Measurements from ENCODE around the gene CRTAC1. TPM values are rescaled to one million over a fixed set of nuclear protein-coding genes. Genes with fewer than 3 reads are reported as not detected.

CRTAC1 gene
- total and polyA plus RNA-seq, 2 experiments from 2014 or later = 0.47 to 1.2 TPM

GRCh38 chr10:97926055-97926454 is 104.4 kb downstream of the CRTAC1 start:
- no peak overlapping the region for H3K4me3 ChIP-seq
- no peaks in the 10 kb centered on the region for H3F3A ChIP-seq (replicated peaks; ENCODE audit: low read depth)
- ATAC-seq (no peak), DNase-seq (ENCODE audit: low spot score) (no peak)
- H3K36me3 Mint-ChIP-seq (ENCODE audit: low read depth) = no peaks in the 10 kb centered on the region; the same call in 2 of the 3 replicates
- H3K27ac Mint-ChIP-seq = no peak overlapping the region
- H3K4me3 Mint-ChIP-seq = no peak overlapping the region
- peaks cover 2% of the 10 kb centered on the region; the same call in 2 of the 3 replicates for H3K9me3 Mint-ChIP-seq
- H4K20me1 ChIP-seq (replicated peaks; ENCODE audit: insufficient read depth) = no peaks in the 10 kb centered on the region
- no peaks in the 10 kb centered on the region for H3K27me3 ChIP-seq (ENCODE audit: insufficient read depth)
- H3K79me2 ChIP-seq (replicated peaks; ENCODE audit: insufficient read depth) = no peaks in the 10 kb centered on the region
- no peak for TF ChIP-seq ZNF114 (CRISPR knock-in tag; IDR thresholded peaks at IDR 0.05)
- no peak for TF ChIP-seq JUNB (IDR thresholded peaks at IDR 0.05; ENCODE audit: unreplicated experiment)
- TF ChIP-seq, protein P1, sequence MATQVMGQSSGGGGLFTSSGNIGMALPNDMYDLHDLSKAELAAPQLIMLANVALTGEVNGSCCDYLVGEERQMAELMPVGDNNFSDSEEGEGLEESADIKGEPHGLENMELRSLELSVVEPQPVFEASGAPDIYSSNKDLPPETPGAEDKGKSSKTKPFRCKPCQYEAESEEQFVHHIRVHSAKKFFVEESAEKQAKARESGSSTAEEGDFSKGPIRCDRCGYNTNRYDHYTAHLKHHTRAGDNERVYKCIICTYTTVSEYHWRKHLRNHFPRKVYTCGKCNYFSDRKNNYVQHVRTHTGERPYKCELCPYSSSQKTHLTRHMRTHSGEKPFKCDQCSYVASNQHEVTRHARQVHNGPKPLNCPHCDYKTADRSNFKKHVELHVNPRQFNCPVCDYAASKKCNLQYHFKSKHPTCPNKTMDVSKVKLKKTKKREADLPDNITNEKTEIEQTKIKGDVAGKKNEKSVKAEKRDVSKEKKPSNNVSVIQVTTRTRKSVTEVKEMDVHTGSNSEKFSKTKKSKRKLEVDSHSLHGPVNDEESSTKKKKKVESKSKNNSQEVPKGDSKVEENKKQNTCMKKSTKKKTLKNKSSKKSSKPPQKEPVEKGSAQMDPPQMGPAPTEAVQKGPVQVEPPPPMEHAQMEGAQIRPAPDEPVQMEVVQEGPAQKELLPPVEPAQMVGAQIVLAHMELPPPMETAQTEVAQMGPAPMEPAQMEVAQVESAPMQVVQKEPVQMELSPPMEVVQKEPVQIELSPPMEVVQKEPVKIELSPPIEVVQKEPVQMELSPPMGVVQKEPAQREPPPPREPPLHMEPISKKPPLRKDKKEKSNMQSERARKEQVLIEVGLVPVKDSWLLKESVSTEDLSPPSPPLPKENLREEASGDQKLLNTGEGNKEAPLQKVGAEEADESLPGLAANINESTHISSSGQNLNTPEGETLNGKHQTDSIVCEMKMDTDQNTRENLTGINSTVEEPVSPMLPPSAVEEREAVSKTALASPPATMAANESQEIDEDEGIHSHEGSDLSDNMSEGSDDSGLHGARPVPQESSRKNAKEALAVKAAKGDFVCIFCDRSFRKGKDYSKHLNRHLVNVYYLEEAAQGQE (IDR thresholded peaks at IDR 0.05; ENCODE audit: unreplicated experiment) = no peak
- no peak for TF ChIP-seq CREB1 (CRISPR knock-in tag; IDR thresholded peaks at IDR 0.05; ENCODE audit: low read depth)
- H3K27me3 Mint-ChIP-seq (ENCODE audit: insufficient read depth, low read depth, poor library complexity) = peaks cover 6% of the 10 kb centered on the region
- H3K4me2 ChIP-seq = no peak overlapping the region
- no peak overlapping the region for H3K27ac ChIP-seq (ENCODE audit: low read depth)
- H3K4me1 Mint-ChIP-seq = no peaks in the 10 kb centered on the region
- H3K36me3 ChIP-seq (ENCODE audit: insufficient read depth) = no peaks in the 10 kb centered on the region
- H3K9me2 ChIP-seq (ENCODE audit: insufficient read depth) = no peaks in the 10 kb centered on the region
- no peak overlapping the region for H2AFZ ChIP-seq
- H3K4me1 ChIP-seq (ENCODE audit: insufficient read depth) = no peaks in the 10 kb centered on the region

- no peak overlapping the region for H3K27ac ChIP-seq (ENCODE audit: low read depth)
- H3K79me2 ChIP-seq (replicated peaks; ENCODE audit: insufficient read depth) = no peaks in the 10 kb centered on the region
- ATAC-seq (no peak), DNase-seq (ENCODE audit: low spot score) (no peak)
- H3K9me2 ChIP-seq (ENCODE audit: insufficient read depth) = no peaks in the 10 kb centered on the region
- Mint-ChIP-seq H3K27ac (no peak overlapping the region; the same call in 1 of the 2 replicates), H3K4me1 (0 out of 3 replicates have a peak, but pooled peaks cover 3% of the 10 kb centered on the region), H3K9me3 (peaks cover 2% of the 10 kb centered on the region; the same call in 2 of the 3 replicates), H3K4me3 (no peak overlapping the region), H3K27me3 (ENCODE audit: insufficient read depth, low read depth, poor library complexity) (peaks cover 7% of the 10 kb centered on the region), H3K36me3 (ENCODE audit: low read depth) (no peaks in the 10 kb centered on the region; the same call in 2 of the 3 replicates)
- no peak overlapping the region for H3K4me3 ChIP-seq
- H3K36me3 ChIP-seq (ENCODE audit: insufficient read depth) = no peaks in the 10 kb centered on the region
- H3F3A ChIP-seq (replicated peaks; ENCODE audit: low read depth) = no peaks in the 10 kb centered on the region
- no peaks in the 10 kb centered on the region for H3K27me3 ChIP-seq (ENCODE audit: insufficient read depth)
- H4K20me1 ChIP-seq (replicated peaks; ENCODE audit: insufficient read depth) = no peaks in the 10 kb centered on the region
- H3K4me1 ChIP-seq (ENCODE audit: insufficient read depth) = no peaks in the 10 kb centered on the region
- no peak overlapping the region for H3K4me2 ChIP-seq
- H2AFZ ChIP-seq = no peak overlapping the region
- TF ChIP-seq, protein P1 (IDR thresholded peaks at IDR 0.05; ENCODE audit: unreplicated experiment) = no peak
- no peak for TF ChIP-seq EZH2phosphoT487 (IDR thresholded peaks at IDR 0.05; ENCODE audit: unreplicated experiment)
- TF ChIP-seq EZH2 (IDR thresholded peaks at IDR 0.05; ENCODE audit: low read depth, unreplicated experiment) = no peak
- no peak for TF ChIP-seq POLR2AphosphoS5 (IDR thresholded peaks at IDR 0.05; ENCODE audit: low read depth)
- TF ChIP-seq, protein P2, sequence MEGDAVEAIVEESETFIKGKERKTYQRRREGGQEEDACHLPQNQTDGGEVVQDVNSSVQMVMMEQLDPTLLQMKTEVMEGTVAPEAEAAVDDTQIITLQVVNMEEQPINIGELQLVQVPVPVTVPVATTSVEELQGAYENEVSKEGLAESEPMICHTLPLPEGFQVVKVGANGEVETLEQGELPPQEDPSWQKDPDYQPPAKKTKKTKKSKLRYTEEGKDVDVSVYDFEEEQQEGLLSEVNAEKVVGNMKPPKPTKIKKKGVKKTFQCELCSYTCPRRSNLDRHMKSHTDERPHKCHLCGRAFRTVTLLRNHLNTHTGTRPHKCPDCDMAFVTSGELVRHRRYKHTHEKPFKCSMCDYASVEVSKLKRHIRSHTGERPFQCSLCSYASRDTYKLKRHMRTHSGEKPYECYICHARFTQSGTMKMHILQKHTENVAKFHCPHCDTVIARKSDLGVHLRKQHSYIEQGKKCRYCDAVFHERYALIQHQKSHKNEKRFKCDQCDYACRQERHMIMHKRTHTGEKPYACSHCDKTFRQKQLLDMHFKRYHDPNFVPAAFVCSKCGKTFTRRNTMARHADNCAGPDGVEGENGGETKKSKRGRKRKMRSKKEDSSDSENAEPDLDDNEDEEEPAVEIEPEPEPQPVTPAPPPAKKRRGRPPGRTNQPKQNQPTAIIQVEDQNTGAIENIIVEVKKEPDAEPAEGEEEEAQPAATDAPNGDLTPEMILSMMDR (conservative IDR thresholded peaks at IDR 0.05; ENCODE audit: low read depth in 2 of 2) = no peak
Measured at GRCh38 chr10:97925308-97925938, 105.0 kb downstream of the CRTAC1 start.

Data from GM23338 (cell line).